Nephron progenitor cell (in vitro differentiated cells): ENCODE measurements around the gene MGAT4B.

ENCODE experiments used
- DNase-seq: peaks from one replicate; pipeline ENCODE4 v3.0.0; 2021
- H3K27ac Mint-ChIP-seq: 2 replicates; pipeline ENCODE4 v1.8.0; 2021; ENCODE audit warnings: mild to moderate bottlenecking, moderate library complexity, mixed read lengths
- H3K27me3 Mint-ChIP-seq: 2 replicates; pipeline ENCODE4 v1.8.0; 2021; ENCODE audit warnings: mild to moderate bottlenecking, low read depth, mixed read lengths; ENCODE audit not compliant: poor library complexity
- H3K36me3 Mint-ChIP-seq: 2 replicates; pipeline ENCODE4 v1.8.0; 2021; ENCODE audit warnings: low read depth, mixed read lengths
- H3K4me1 Mint-ChIP-seq: 2 replicates; pipeline ENCODE4 v1.8.0; 2021; ENCODE audit warnings: mixed read lengths
- H3K4me3 Mint-ChIP-seq: 2 replicates; pipeline ENCODE4 v1.8.0; 2021; ENCODE audit warnings: mild to moderate bottlenecking, moderate library complexity, mixed read lengths
- H3K9me3 Mint-ChIP-seq: 2 replicates; pipeline ENCODE4 v1.8.0; 2021; ENCODE audit warnings: mild to moderate bottlenecking, moderate library complexity, mixed read lengths
- CTCF ChIP-seq: fragments of 200-600 bp; sonication (generic); IDR thresholded peaks from 2 replicates; pipeline ENCODE4 v1.5.0; 2021; ENCODE audit warnings: antibody characterized with exemption

MGAT4B gene

GRCh38 chr5:179806250-179807048 is at the start of gene MGAT4B:
Gene MGAT4B, minus strand, starts transcription at chr5:179806866. Its CDS starts 283 bp downstream, at chr5:179806583.
- Mint-ChIP-seq H3K9me3 (no peaks in the 10 kb centered on the region), H3K4me1 (peaks cover 37% of the 10 kb centered on the region), H3K27ac (no peak within 1 kb of the TSS), H3K27me3 (no peaks in the 10 kb centered on the region), H3K36me3 (peaks cover 11% of the 10 kb centered on the region), H3K4me3 (peak within 1 kb of the TSS; percentile 86)
- peak; percentile 72 for DNase-seq
- TF ChIP-seq CTCF: no peak

- H3K27me3 Mint-ChIP-seq: no peaks in the 10 kb centered on the region
- TF ChIP-seq CTCF: no peak
- no peak overlapping the region for H3K27ac Mint-ChIP-seq
- no peak for DNase-seq
- no peaks in the 10 kb centered on the region for H3K9me3 Mint-ChIP-seq
- peaks cover 31% of the 10 kb centered on the region for H3K36me3 Mint-ChIP-seq
- peaks cover 18% of the 10 kb centered on the region for H3K4me1 Mint-ChIP-seq
- no peak overlapping the region for H3K4me3 Mint-ChIP-seq
Measured at GRCh38 chr5:179854356-179854755, 47.7 kb upstream of the MGAT4B start.

- H3K36me3 Mint-ChIP-seq: peaks cover 31% of the 10 kb centered on the region
- no peaks in the 10 kb centered on the region for H3K27me3 Mint-ChIP-seq
- H3K9me3 Mint-ChIP-seq: peaks cover under 1% of the 10 kb centered on the region
- no peak overlapping the region for H3K4me3 Mint-ChIP-seq
- no peak for DNase-seq
- no peak for TF ChIP-seq CTCF
- peaks cover 12% of the 10 kb centered on the region for H3K4me1 Mint-ChIP-seq
- peak overlapping the region; percentile 31 for H3K27ac Mint-ChIP-seq
Measured at GRCh38 chr5:179852993-179853547, 46.4 kb upstream of the MGAT4B start.

- H3K9me3 Mint-ChIP-seq: peaks cover 34% of the 10 kb centered on the region
- H3K27ac Mint-ChIP-seq: no peak overlapping the region
- H3K4me3 Mint-ChIP-seq: no peak overlapping the region
- no peak for DNase-seq
- H3K4me1 Mint-ChIP-seq: no peaks in the 10 kb centered on the region
- peaks cover 51% of the 10 kb centered on the region for H3K36me3 Mint-ChIP-seq
- TF ChIP-seq CTCF: no peak
- H3K27me3 Mint-ChIP-seq: peaks cover 7% of the 10 kb centered on the region
Measured at GRCh38 chr5:179841621-179842020, 35.0 kb upstream of the MGAT4B start.

GRCh38 chr5:179840766-179841165 is 34.1 kb upstream of the MGAT4B start:
- no peak for TF ChIP-seq CTCF
- H3K27me3 Mint-ChIP-seq: peaks cover 4% of the 10 kb centered on the region
- no peak overlapping the region for H3K27ac Mint-ChIP-seq
- H3K4me1 Mint-ChIP-seq: no peaks in the 10 kb centered on the region
- peaks cover 60% of the 10 kb centered on the region for H3K36me3 Mint-ChIP-seq
- no peak overlapping the region for H3K4me3 Mint-ChIP-seq
- H3K9me3 Mint-ChIP-seq: peaks cover 29% of the 10 kb centered on the region
- DNase-seq: no peak
